Peyer's patch (tissue), 4 donors: ENCODE results near the gene MDM2. TPM values are rescaled to one million over a fixed set of nuclear protein-coding genes. Genes with fewer than 3 reads are reported as not detected.

ENCODE experiments used
- DNase-seq, 3 donors: peaks; one replicate each; pipeline ENCODE4 v3.0.0-alpha.2; 2017 to 2019
- H3K27ac ChIP-seq, 4 donors: fragments of 200-600 bp; sonication (generic); one replicate each; pipeline ENCODE4 v1.5.1; 2016 to 2019
- H3K27me3 ChIP-seq, 2 donors: fragments of 200-600 bp; sonication (generic); one replicate each; pipeline ENCODE4 v1.5.1; 2019
- H3K36me3 ChIP-seq, 3 donors: fragments of 200-600 bp; sonication (generic); one replicate each; pipeline ENCODE4 v1.5.1; 2016 to 2019
- H3K4me1 ChIP-seq, 4 donors: fragments of 200-600 bp; sonication (generic); one replicate each; pipeline ENCODE4 v1.5.1; 2016 to 2019
- H3K4me3 ChIP-seq, 4 donors: fragments of 200-600 bp; sonication (generic); 1 replicate in 3 of 4; 2 replicates in 1 of 4; pipeline ENCODE4 v1.5.1; 2016 to 2019; ENCODE audit warnings: mild to moderate bottlenecking in 1 of 4
- H3K9me3 ChIP-seq, 4 donors: fragments of 200-600 bp; sonication (generic); one replicate each; pipeline ENCODE4 v1.5.1; 2016 to 2019; ENCODE audit warnings: mild to moderate bottlenecking in 1 of 4
- POLR2A ChIP-seq, 2 donors: fragments of 450-650 bp; IDR thresholded peaks; one replicate each; pipeline ENCODE4 v1.5.1; 2017; ENCODE audit warnings: antibody characterized with exemption in 2 of 2, mild to moderate bottlenecking in 2 of 2, moderate library complexity in 2 of 2
- total RNA-seq, 4 donors: library from RNA; depleted of rRNA; stranded (reverse); fragments of >200 nt; gene quantifications; one replicate each; pipeline ENCODE4 v1.1.0, GENCODE V29; 2016
- TF ChIP-seq, protein P1 (sequence below), 6 experiments: fragments of 450-650 bp in 4 of 6; fragments of 200-600 bp in 2 of 6; sonication (generic) in 1 of 6; IDR thresholded peaks; one replicate each; pipeline ENCODE4 v1.5.1; 2017 to 2019; ENCODE audit warnings: antibody characterized with exemption in 6 of 6, mild to moderate bottlenecking in 3 of 6, moderate library complexity in 1 of 6

The MDM2 gene
- total RNA-seq, 4 donors from 2014 or later, result 64.7 to 126 (median 95.3) TPM

DNA sequence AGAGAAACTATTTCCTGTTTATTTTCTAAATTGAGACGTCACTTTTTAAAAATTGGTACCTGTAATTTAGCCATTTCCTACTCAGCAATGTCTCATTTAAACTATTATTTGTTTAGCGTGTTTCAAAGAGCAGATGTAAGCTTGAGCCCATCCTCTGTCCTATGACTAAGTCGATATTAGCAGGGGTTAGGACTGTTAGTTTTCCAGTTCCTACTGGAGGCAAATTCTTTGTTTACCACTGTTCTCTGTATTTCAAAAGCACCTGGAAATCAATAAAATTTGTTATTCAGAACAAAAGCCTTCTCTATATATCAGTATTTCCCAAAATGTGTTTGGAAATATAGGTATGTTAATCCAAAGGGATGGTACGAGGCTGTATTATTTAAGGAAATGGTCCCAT is 42.4 kb downstream of the MDM2 start:
- DNase-seq, result no peak
- Histone ChIP-seq H3K4me3 (no peak overlapping the region), H3K36me3 (no peaks in the 10 kb centered on the region), H3K9me3 (no peaks in the 10 kb centered on the region), H3K27ac (no peak overlapping the region), H3K4me1 (no peaks in the 10 kb centered on the region), H3K27me3 (no peaks in the 10 kb centered on the region)
- TF ChIP-seq POLR2A (IDR thresholded peaks at IDR 0.05), result no peak
- TF ChIP-seq, protein P1, sequence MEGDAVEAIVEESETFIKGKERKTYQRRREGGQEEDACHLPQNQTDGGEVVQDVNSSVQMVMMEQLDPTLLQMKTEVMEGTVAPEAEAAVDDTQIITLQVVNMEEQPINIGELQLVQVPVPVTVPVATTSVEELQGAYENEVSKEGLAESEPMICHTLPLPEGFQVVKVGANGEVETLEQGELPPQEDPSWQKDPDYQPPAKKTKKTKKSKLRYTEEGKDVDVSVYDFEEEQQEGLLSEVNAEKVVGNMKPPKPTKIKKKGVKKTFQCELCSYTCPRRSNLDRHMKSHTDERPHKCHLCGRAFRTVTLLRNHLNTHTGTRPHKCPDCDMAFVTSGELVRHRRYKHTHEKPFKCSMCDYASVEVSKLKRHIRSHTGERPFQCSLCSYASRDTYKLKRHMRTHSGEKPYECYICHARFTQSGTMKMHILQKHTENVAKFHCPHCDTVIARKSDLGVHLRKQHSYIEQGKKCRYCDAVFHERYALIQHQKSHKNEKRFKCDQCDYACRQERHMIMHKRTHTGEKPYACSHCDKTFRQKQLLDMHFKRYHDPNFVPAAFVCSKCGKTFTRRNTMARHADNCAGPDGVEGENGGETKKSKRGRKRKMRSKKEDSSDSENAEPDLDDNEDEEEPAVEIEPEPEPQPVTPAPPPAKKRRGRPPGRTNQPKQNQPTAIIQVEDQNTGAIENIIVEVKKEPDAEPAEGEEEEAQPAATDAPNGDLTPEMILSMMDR (IDR thresholded peaks at IDR 0.05), result no peak

DNA sequence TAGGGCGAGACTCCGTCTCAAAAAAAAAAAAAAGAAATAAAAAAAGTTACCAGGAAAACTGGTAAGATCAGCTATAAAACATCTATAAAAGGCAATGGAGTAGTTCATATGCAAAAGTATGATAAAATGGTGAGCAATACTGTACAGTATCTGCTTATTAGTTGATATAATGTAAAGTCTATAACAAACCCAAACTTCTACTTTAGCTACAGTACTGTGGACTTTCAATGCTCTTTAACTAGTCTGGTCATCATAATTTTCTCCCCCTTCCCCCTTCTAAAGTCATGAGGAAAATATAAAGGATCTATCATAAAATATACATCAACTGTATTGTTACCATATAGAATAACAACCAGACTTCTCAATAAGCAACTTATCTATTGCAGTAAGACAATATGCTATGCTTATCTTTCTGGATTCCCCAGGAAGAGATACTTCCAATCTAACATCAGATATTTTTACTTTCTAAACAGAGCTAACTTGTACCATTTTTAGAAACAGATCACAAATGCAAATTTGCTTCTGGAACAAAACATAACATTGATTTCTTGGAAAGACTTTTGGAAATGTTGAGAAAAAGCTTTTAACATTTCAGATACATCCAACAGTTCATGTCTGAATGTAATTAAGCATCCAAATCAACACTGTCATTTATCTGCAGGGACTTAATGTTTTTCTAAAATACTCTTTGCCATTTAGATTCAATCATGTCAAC is 43.8 kb downstream of the MDM2 start:
- Histone ChIP-seq H3K27ac (no peak overlapping the region), H3K4me1 (no peaks in the 10 kb centered on the region), H3K4me3 (no peak overlapping the region), H3K36me3 (no peaks in the 10 kb centered on the region), H3K27me3 (no peaks in the 10 kb centered on the region), H3K9me3 (no peaks in the 10 kb centered on the region)
- no peak for TF ChIP-seq POLR2A (IDR thresholded peaks at IDR 0.05)
- TF ChIP-seq, protein P1 (IDR thresholded peaks at IDR 0.05), result no peak
- DNase-seq, result no peak

DNA sequence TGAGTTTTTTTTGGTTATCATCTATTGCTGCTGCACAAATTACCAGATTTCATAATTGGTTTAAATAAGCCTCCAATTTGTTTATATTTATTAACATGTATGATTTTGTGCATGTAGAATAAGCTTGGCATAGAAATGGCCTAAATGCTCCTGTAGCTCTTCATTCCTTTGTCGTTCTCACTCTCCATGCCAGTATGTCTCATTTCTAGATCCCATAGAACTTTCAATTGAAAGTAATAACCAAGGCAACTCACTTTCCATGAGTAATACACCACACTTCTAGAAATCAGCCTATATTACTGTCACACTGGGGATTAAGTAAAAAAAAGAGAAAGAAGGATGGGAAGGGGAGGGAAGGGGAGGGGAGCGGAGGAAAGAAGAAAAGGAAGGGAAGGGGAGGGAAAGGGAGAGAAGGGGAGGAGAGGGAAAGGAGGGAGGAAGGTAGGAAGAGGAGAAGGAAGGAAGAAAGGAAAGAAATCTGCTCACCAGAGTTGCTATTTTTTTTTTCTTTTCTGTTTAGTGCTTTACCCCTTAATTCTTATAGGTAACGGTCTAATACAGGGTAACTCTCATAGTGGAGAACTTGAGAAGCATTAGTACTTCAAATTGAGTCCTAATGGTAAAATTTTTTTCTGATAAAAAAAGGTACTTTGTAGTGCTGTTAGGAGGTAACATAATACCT is 45.6 kb downstream of the MDM2 start:
- TF ChIP-seq POLR2A (IDR thresholded peaks at IDR 0.05), result no peak
- TF ChIP-seq, protein P1 (IDR thresholded peaks at IDR 0.05), result no peak
- H3K36me3 ChIP-seq, result no peaks in the 10 kb centered on the region
- H3K27me3 ChIP-seq, result no peaks in the 10 kb centered on the region
- no peak overlapping the region for H3K27ac ChIP-seq
- H3K9me3 ChIP-seq, result no peaks in the 10 kb centered on the region
- H3K4me3 ChIP-seq, result no peak overlapping the region
- H3K4me1 ChIP-seq, result no peaks in the 10 kb centered on the region
- no peak for DNase-seq

DNA sequence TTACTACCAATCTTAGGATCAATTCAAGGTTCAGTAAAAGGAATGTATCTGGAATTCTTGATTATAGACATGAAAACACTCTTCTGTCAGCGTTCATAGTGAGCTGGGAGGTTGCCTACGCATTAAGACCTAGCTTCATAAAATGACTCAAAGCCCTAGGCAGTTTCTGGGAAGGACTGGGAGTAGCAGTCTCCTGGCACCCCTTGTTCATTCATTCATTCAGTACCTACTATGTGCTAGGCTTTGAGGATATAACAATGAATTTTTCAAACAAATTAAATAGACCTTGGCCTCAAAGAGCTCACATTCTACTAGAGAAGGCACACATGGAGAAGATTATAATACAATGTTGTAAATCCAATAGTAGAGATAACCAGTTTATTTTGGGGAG is 46.1 kb downstream of the MDM2 start:
- TF ChIP-seq, protein P1 (IDR thresholded peaks at IDR 0.05), result no peak
- no peak for TF ChIP-seq POLR2A (IDR thresholded peaks at IDR 0.05)
- no peak overlapping the region for H3K4me3 ChIP-seq
- no peaks in the 10 kb centered on the region for H3K36me3 ChIP-seq
- no peaks in the 10 kb centered on the region for H3K4me1 ChIP-seq
- no peak overlapping the region for H3K27ac ChIP-seq
- DNase-seq, result no peak
- H3K9me3 ChIP-seq, result no peaks in the 10 kb centered on the region
- H3K27me3 ChIP-seq, result no peaks in the 10 kb centered on the region

DNA sequence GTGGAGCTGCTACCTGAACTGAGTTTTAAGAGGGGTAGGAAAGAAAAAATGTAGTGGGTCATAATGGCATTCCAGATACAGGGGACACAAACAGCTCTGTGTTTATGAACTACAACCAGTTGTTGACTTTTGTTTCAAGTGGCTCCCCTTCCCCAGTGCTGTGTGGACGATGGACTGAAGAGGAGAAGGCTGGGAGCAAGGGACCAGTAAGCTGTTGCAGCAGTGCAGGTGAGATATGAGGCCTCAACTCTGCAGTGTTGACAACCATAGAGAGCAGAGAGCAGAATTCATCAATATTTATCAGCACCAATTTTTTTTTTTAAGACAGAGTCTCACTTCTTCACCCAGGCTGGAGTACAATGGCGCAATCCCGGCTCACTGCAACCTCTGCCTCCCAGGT is 46.6 kb downstream of the MDM2 start:
- H3K9me3 ChIP-seq, result no peaks in the 10 kb centered on the region
- no peak overlapping the region for H3K27ac ChIP-seq
- no peaks in the 10 kb centered on the region for H3K36me3 ChIP-seq
- H3K27me3 ChIP-seq, result no peaks in the 10 kb centered on the region
- no peak overlapping the region for H3K4me3 ChIP-seq
- no peaks in the 10 kb centered on the region for H3K4me1 ChIP-seq
- TF ChIP-seq, protein P1 (IDR thresholded peaks at IDR 0.05), result no peak
- no peak for TF ChIP-seq POLR2A (IDR thresholded peaks at IDR 0.05)
- no peak for DNase-seq
